H1 (cell line): ENCODE measurements around the gene ABCB11. TPM values are rescaled to one million over a fixed set of nuclear protein-coding genes. Genes with fewer than 3 reads are reported as not detected.

ENCODE experiments used
- CTCF ChIA-PET: fragments of 300-600 bp; sonication (Branson Sonifier 250); formaldehyde crosslinking; loops from one replicate; lab custom pipeline; 2021; ENCODE audit not compliant: partially characterized antibody; lab: Charles Lee
- POLR2A ChIA-PET: fragments of 300-600 bp; sonication (Branson Sonifier 250); formaldehyde crosslinking; loops from one replicate; lab custom pipeline; 2021; ENCODE audit warnings: inconsistent platforms; ENCODE audit not compliant: partially characterized antibody; lab: Charles Lee
- DNase-seq, 2 experiments: peaks; one replicate each; pipeline versions ENCODE4 v3.0.0 to v3.0.0-alpha.2; 2010 to 2022; ENCODE audit warnings: low spot score in 2 of 2, low read depth in 1 of 2, mixed read lengths in 1 of 2
- FAIRE-seq: peaks from 2 replicates; lab custom pipeline; 2011; peaks lifted over from hg19 to GRCh38; lab: Jason Lieb, UNC
- H2AFZ ChIP-seq: 2 replicates; pipeline ENCODE4 v1.8.1; 2012; ENCODE audit warnings: low read length, inconsistent platforms
- H2AK5ac ChIP-seq: 2 replicates; pipeline ENCODE4 v1.6.1; 2013; ENCODE audit warnings: low read depth, low read length
- H2BK120ac ChIP-seq: replicated peaks from 2 replicates; pipeline ENCODE3; 2013; ENCODE audit warnings: low read depth, low read length, inconsistent platforms
- H2BK12ac ChIP-seq: 2 replicates; pipeline ENCODE4 v1.6.1; 2013; ENCODE audit warnings: low read depth, low read length
- H2BK15ac ChIP-seq: 2 replicates; pipeline ENCODE4 v1.6.1; 2013; ENCODE audit warnings: low read length
- H2BK20ac ChIP-seq: 2 replicates; pipeline ENCODE4 v1.6.1; 2013; ENCODE audit warnings: low read length
- H2BK5ac ChIP-seq: 2 replicates; pipeline ENCODE4 v1.6.1; 2013; ENCODE audit warnings: low read depth, low read length
- H3K14ac ChIP-seq: 2 replicates; pipeline ENCODE4 v1.6.1; 2013; ENCODE audit warnings: inconsistent platforms; ENCODE audit not compliant: insufficient read length
- H3K18ac ChIP-seq: 2 replicates; pipeline ENCODE4 v1.6.1; 2013; ENCODE audit warnings: low read length; ENCODE audit errors: extremely low read depth
- H3K23ac ChIP-seq: 2 replicates; pipeline ENCODE4 v1.6.1; 2013; ENCODE audit warnings: inconsistent platforms; ENCODE audit not compliant: insufficient read length
- H3K23me2 ChIP-seq: 2 replicates; pipeline ENCODE4 v1.6.1; 2013; ENCODE audit warnings: low read depth, low read length
- H3K27ac ChIP-seq: 2 replicates; pipeline ENCODE4 v1.6.1; 2011; ENCODE audit warnings: low read depth, low read length, inconsistent platforms
- H3K27me3 ChIP-seq, 4 experiments: replicated peaks in 1 of 4; 1 replicate in 1 of 4; 2 replicates in 3 of 4; pipeline versions ENCODE4 v1.6.1 to v1.8.1; 2011 to 2013; ENCODE audit warnings: low read length in 3 of 4, mild to moderate bottlenecking in 3 of 4, inconsistent platforms in 2 of 4, mixed read lengths in 2 of 4, moderate library complexity in 1 of 4; ENCODE audit not compliant: control insufficient read depth in 3 of 4, insufficient read depth in 3 of 4; ENCODE audit errors: extremely low read depth in 1 of 4
- H3K36me3 ChIP-seq, 4 experiments: 2 replicates each; pipeline versions ENCODE4 v1.6.1 to v1.8.1; 2011 to 2013; ENCODE audit warnings: mild to moderate bottlenecking in 4 of 4, low read length in 3 of 4, moderate library complexity in 2 of 4, control low read depth in 1 of 4, inconsistent platforms in 1 of 4; ENCODE audit not compliant: insufficient read depth in 4 of 4, control insufficient read depth in 2 of 4
- H3K4ac ChIP-seq: replicated peaks from 2 replicates; pipeline ENCODE3; 2013; ENCODE audit warnings: low read length, low read depth, mixed read lengths, inconsistent platforms; ENCODE audit not compliant: insufficient read length
- H3K4me1 ChIP-seq, 4 experiments: replicated peaks in 1 of 4; 1 replicate in 1 of 4; 2 replicates in 3 of 4; pipeline versions ENCODE4 v1.6.1 to v1.8.1; 2011 to 2013; ENCODE audit warnings: low read length in 3 of 4, inconsistent platforms in 2 of 4, mixed read lengths in 1 of 4; ENCODE audit not compliant: insufficient read depth in 4 of 4, control insufficient read depth in 3 of 4
- H3K4me2 ChIP-seq, 2 experiments: 2 replicates each; pipeline versions ENCODE4 v1.6.1 to v1.8.1; 2011 to 2013; ENCODE audit warnings: low read depth in 2 of 2, low read length in 2 of 2, control low read depth in 1 of 2, inconsistent platforms in 1 of 2, mild to moderate bottlenecking in 1 of 2; ENCODE audit not compliant: insufficient read depth in 1 of 2
- H3K4me3 ChIP-seq, 4 experiments: fragments of 200-600, 300-600 bp in 1 of 4; sonication (generic), shearing (Covaris generic), sonication (Bioruptor Twin) in 1 of 4; 2 replicates each; pipeline versions ENCODE4 v1.5.1 to v1.8.1; 2011 to 2016; ENCODE audit warnings: low read length in 4 of 4, low read depth in 3 of 4, control low read depth in 2 of 4, inconsistent platforms in 2 of 4, mild to moderate bottlenecking in 2 of 4, mixed read lengths in 1 of 4, moderate library complexity in 1 of 4; ENCODE audit not compliant: insufficient read depth in 2 of 4; ENCODE audit errors: extremely low read depth in 1 of 4
- H3K56ac ChIP-seq: replicated peaks from 2 replicates; pipeline ENCODE3; 2013; ENCODE audit warnings: low read depth, mild to moderate bottlenecking, mixed read lengths, low read length, inconsistent platforms; ENCODE audit not compliant: insufficient read length
- H3K79me1 ChIP-seq: 2 replicates; pipeline ENCODE4 v1.6.1; 2013; ENCODE audit warnings: low read depth, low read length, control low read depth
- H3K79me2 ChIP-seq, 2 experiments: 2 replicates each; pipeline versions ENCODE4 v1.6.1 to v1.8.1; 2012 to 2013; ENCODE audit warnings: low read length in 2 of 2, mild to moderate bottlenecking in 2 of 2, inconsistent platforms in 1 of 2; ENCODE audit not compliant: insufficient read depth in 2 of 2, control insufficient read depth in 1 of 2
- H3K9ac ChIP-seq, 4 experiments: replicated peaks in 1 of 4; 1 replicate in 1 of 4; 2 replicates in 3 of 4; pipeline versions ENCODE4 v1.6.1 to v1.8.1; 2011 to 2013; ENCODE audit warnings: low read depth in 3 of 4, low read length in 3 of 4, control low read depth in 2 of 4, mild to moderate bottlenecking in 2 of 4, moderate library complexity in 2 of 4, inconsistent platforms in 1 of 4; ENCODE audit errors: extremely low read depth in 1 of 4
- H3K9me3 ChIP-seq, 2 experiments: 2 replicates each; pipeline versions ENCODE4 v1.6.1 to v1.8.1; 2012 to 2013; ENCODE audit warnings: mild to moderate bottlenecking in 2 of 2, moderate library complexity in 2 of 2, control low read depth in 1 of 2, inconsistent platforms in 1 of 2, low read depth in 1 of 2, low read length in 1 of 2, mixed read lengths in 1 of 2; ENCODE audit not compliant: insufficient read depth in 2 of 2
- H4K20me1 ChIP-seq, 2 experiments: replicated peaks in 1 of 2; 2 replicates each; pipeline versions ENCODE3 to v1.8.1; 2011 to 2013; ENCODE audit warnings: inconsistent platforms in 2 of 2, low read length in 2 of 2, mild to moderate bottlenecking in 1 of 2; ENCODE audit not compliant: insufficient read depth in 2 of 2, control insufficient read depth in 1 of 2
- H4K5ac ChIP-seq: 2 replicates; pipeline ENCODE4 v1.6.1; 2013; ENCODE audit warnings: low read length, low read depth, mixed read lengths, inconsistent platforms; ENCODE audit not compliant: insufficient read length
- H4K8ac ChIP-seq: 2 replicates; pipeline ENCODE4 v1.8.0; 2013; ENCODE audit warnings: mild to moderate bottlenecking, moderate library complexity, low read length, inconsistent platforms; ENCODE audit not compliant: insufficient read depth; ENCODE audit errors: extremely low read depth
- H4K91ac ChIP-seq: replicated peaks from 2 replicates; pipeline ENCODE3; 2013; ENCODE audit warnings: low read length, mixed read lengths, inconsistent platforms; ENCODE audit not compliant: insufficient read length
- BACH1 ChIP-seq: IDR thresholded peaks from 2 replicates; pipeline ENCODE4 v1.6.1; 2012; ENCODE audit warnings: low read length, improper control_type of control experiment
- MAFK ChIP-seq: IDR thresholded peaks from 2 replicates; pipeline ENCODE4 v1.6.1; 2012; ENCODE audit warnings: low read depth, mild to moderate bottlenecking, improper control_type of control experiment, low read length
- POLR2AphosphoS5 ChIP-seq: IDR thresholded peaks from 2 replicates; pipeline ENCODE4 v1.6.1; 2011; ENCODE audit warnings: low read depth, low read length
- SIX5 ChIP-seq: IDR thresholded peaks from 2 replicates; pipeline ENCODE4 v1.6.1; 2011; ENCODE audit warnings: mild to moderate bottlenecking, low read depth, low read length
- TCF12 ChIP-seq: IDR thresholded peaks from 2 replicates; pipeline ENCODE4 v1.6.1; 2011; ENCODE audit warnings: low read depth, mild to moderate bottlenecking, low read length
- WGBS, 2 experiments: shearing (Covaris generic) in 1 of 2; methylation state at CpG; one replicate each; pipeline versions ENCODE4 v1.1.6 to v1.1.7; 2013 to 2015; ENCODE audit warnings: low lambda C conversion rate in 2 of 2, mixed read lengths in 2 of 2, inconsistent platforms in 1 of 2, low coverage in 1 of 2, missing lambda C conversion rate in 1 of 2; ENCODE audit not compliant: insufficient replicate concordance in 2 of 2, insufficient coverage in 1 of 2, insufficient read length in 1 of 2; ENCODE audit errors: extremely low coverage in 1 of 2, missing lambda C conversion rate in 1 of 2; 5-methylcytosine and 5-hydroxymethylcytosine counted together
- long read RNA-seq, 2 experiments: library from RNA in 1 of 2; library from capped mRNA in 1 of 2; stranded (forward); transcript quantifications; one replicate each; pipeline ENCODE4 v2.0.0, GENCODE V29; 2021; ENCODE audit warnings: inconsistent platforms in 1 of 2
- polyA minus RNA-seq, 3 experiments: library from RNA; depleted of rRNA, polyadenylated mRNA; stranded (reverse); fragments of >200 nt; gene quantifications; 1 replicate in 2 of 3; 2 replicates in 1 of 3; pipeline ENCODE4 v1.2.3, GENCODE V29; 2011
- polyA plus RNA-seq, 7 experiments: library from polyadenylated mRNA; depleted of rRNA in 3 of 7; stranded (reverse) in 5 of 7; unstranded in 2 of 7; fragments of >200 nt in 5 of 7; fragments of 200-250 nt in 2 of 7; gene quantifications; 1 replicate in 5 of 7; 2 replicates in 1 of 7; 4 replicates in 1 of 7; pipeline versions ENCODE4 v1.2.1 to v1.2.3, GENCODE V29; 2011 to 2013; ENCODE audit warnings: missing spikeins in 2 of 7, mixed read lengths in 2 of 7
- total RNA-seq: library from RNA; stranded (reverse); fragmentation: NEBNext Ultra II Directional; extraction: Animal tissue kit (Norgen Biotek cat#: 25700); gene quantifications from 2 replicates; pipeline ENCODE4 v1.2.1, GENCODE V29; 2021

ABCB11 gene
- total RNA-seq: not detected in 2 replicates
- not detected in 2 replicates for polyA plus RNA-seq (2011; rRNA removed)
- not detected for polyA plus RNA-seq (2011; cell fraction: cytosol; rRNA removed)
- polyA plus RNA-seq (2011; cell fraction: nucleus; rRNA removed): not detected
- not detected in 4 replicates for polyA plus RNA-seq (2012, experiment 1 of 2)
- not detected for polyA plus RNA-seq (2012, experiment 2 of 2)
- polyA plus RNA-seq (2013, experiment 1 of 2): 0.02 TPM
- 0.02 TPM for polyA plus RNA-seq (2013, experiment 2 of 2)
- polyA minus RNA-seq (2011; rRNA and poly(A)+ RNA removed): 0.06 TPM in 1 of 2 replicates, not detected in the other
- not detected for polyA minus RNA-seq (2011; cell fraction: cytosol; rRNA and poly(A)+ RNA removed)
- not detected for polyA minus RNA-seq (2011; cell fraction: nucleus; rRNA and poly(A)+ RNA removed)
- long read RNA-seq, experiment 1: 0 reads
- long read RNA-seq, experiment 2: 0 reads

GRCh38 chr2:169031202-169031601 lies at the start of gene ABCB11:
Gene ABCB11, minus strand, starts transcription at chr2:169031324. Its CDS starts 13,199 bp downstream, at chr2:169018125.
- 0 out of 2 replicates have a peak within 1 kb of the TSS, but pooled peaks have one; percentile 33 for H2BK12ac ChIP-seq
- peak within 1 kb of the TSS; percentile 56 for H2AFZ ChIP-seq
- no peaks in the 10 kb centered on the region for H3K79me1 ChIP-seq
- DNase-seq (no peak), FAIRE-seq (no peak)
- no peak within 1 kb of the TSS for H4K8ac ChIP-seq
- no peaks in the 10 kb centered on the region; a peak in 1 of 8 replicates for H3K36me3 ChIP-seq
- H2BK5ac ChIP-seq: no peak within 1 kb of the TSS
- H2BK120ac ChIP-seq: no peak within 1 kb of the TSS
- ChIA-PET CTCF (no interaction called here), POLR2A (no interaction called here)
- 87% methylated on average over 3 of the region's 3 CpGs; no CpG with 5 or more reads in 1 of the 2 experiments for WGBS, 2 experiments
- H2AK5ac ChIP-seq: no peak within 1 kb of the TSS
- no peak within 1 kb of the TSS for H3K14ac ChIP-seq
- H3K23me2 ChIP-seq: no peaks in the 10 kb centered on the region; the same call in 1 of the 2 replicates
- no peaks in the 10 kb centered on the region for H3K27me3 ChIP-seq
- H3K4ac ChIP-seq: no peak within 1 kb of the TSS
- H3K4me1 ChIP-seq: peaks cover 0 to 2% (median 0%) of the 10 kb centered on the region in 4 experiments; a peak in 1 of 7 replicates
- H3K9ac ChIP-seq: no peak within 1 kb of the TSS
- H3K4me2 ChIP-seq: no peak within 1 kb of the TSS
- H3K56ac ChIP-seq: no peak within 1 kb of the TSS
- H3K27ac ChIP-seq: no peak within 1 kb of the TSS
- H4K5ac ChIP-seq: no peak within 1 kb of the TSS
- no peaks in the 10 kb centered on the region for H3K79me2 ChIP-seq
- H3K9me3 ChIP-seq: no peaks in the 10 kb centered on the region
- no peak for TF ChIP-seq POLR2AphosphoS5
- TF ChIP-seq MAFK: peak; percentile 36; the same call in 1 of the 2 replicates
- TF ChIP-seq TCF12: no peak
- TF ChIP-seq SIX5: no peak
- TF ChIP-seq BACH1: peak; percentile 62
- no peak within 1 kb of the TSS for H3K18ac ChIP-seq
- H3K4me3 ChIP-seq: no peak within 1 kb of the TSS
- H2BK20ac ChIP-seq: no peak within 1 kb of the TSS
- H3K23ac ChIP-seq: no peak within 1 kb of the TSS
- H4K91ac ChIP-seq: no peak within 1 kb of the TSS
- H4K20me1 ChIP-seq: no peaks in the 10 kb centered on the region
- H2BK15ac ChIP-seq: no peak within 1 kb of the TSS
